ENCODE results near the gene NDRG3. TPM values are rescaled to one million over a fixed set of nuclear protein-coding genes. Genes with fewer than 3 reads are reported as not detected.

The NDRG3 gene
- total and polyA plus RNA-seq, 2 of the 4 experiments (the other 2 are of a cell fraction): 24.8 to 34.2 TPM

DNA sequence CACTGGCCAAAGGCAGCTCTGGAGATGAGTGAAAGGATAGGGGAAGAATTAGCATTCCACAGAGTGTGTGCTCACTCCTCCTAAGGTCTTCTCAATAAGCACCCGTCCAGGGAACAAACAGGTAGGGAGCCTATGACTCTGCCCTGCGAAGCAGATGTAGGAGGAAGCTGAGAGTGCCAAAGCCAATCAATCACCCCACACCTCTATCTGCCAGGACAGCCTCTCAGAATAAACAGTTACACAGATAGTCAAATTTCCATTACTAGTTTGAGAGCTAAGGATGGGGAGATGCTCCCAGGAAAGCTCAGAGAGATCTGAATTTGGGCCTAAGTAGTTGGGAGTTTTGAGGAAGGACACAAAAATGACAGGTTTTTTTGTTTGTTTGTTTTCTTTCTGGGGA, 59.4 kb downstream of the NDRG3 start:
- Histone ChIP-seq H3K14ac (replicated peaks; ENCODE audit: low read depth, low read length) (no peak overlapping the region), H2BK15ac (ENCODE audit: low read depth, low read length) (no peak overlapping the region), H3K4me3 (ENCODE audit: insufficient read depth, low read depth, low read length) (no peak overlapping the region), H3K18ac (ENCODE audit: low read depth, low read length) (no peak overlapping the region), H4K20me1 (ENCODE audit: insufficient read depth, low read length) (no peaks in the 10 kb centered on the region), H3K27ac (ENCODE audit: insufficient read depth, low read length) (no peak overlapping the region), H4K5ac (ENCODE audit: low read depth, low read length) (no peak overlapping the region), H2BK120ac (ENCODE audit: low read depth, low read length) (no peak overlapping the region), H4K8ac (ENCODE audit: low read depth in 2 of 2, low read length in 2 of 2) (no peak overlapping the region), H2AK9ac (replicated peaks; ENCODE audit: low read depth, low read length, poor library complexity) (no peak overlapping the region), H2AK5ac (ENCODE audit: low read depth, low read length) (no peak overlapping the region), H2BK20ac (ENCODE audit: low read depth, low read length) (no peak overlapping the region), H2AFZ (replicated peaks; ENCODE audit: low read length, poor library complexity) (no peak overlapping the region), H3K9me3 (ENCODE audit: control insufficient read depth, insufficient read depth, low read length) (no peaks in the 10 kb centered on the region), H3K4ac (ENCODE audit: low read depth, low read length) (no peak overlapping the region), H3K56ac (ENCODE audit: extremely low read depth, insufficient read depth, low read length) (no peak overlapping the region), H4K91ac (ENCODE audit: insufficient read depth, low read depth, low read length) (no peak overlapping the region), H3K27me3 (ENCODE audit: control insufficient read depth, insufficient read depth, low read length) (no peaks in the 10 kb centered on the region), H3K9me1 (ENCODE audit: insufficient read depth, low read length) (no peaks in the 10 kb centered on the region), H3K4me2 (ENCODE audit: low read depth, low read length) (no peak overlapping the region), H3K36me3 (ENCODE audit: control insufficient read depth, insufficient read depth, low read length) (peaks cover 14% of the 10 kb centered on the region), H2BK5ac (ENCODE audit: low read depth, low read length, poor library complexity, severe bottlenecking) (no peak overlapping the region), H3K79me1 (ENCODE audit: low read depth in 1 of 2, low read length in 2 of 2) (no peaks in the 10 kb centered on the region), H3K4me1 (ENCODE audit: control insufficient read depth, insufficient read depth, low read length) (no peaks in the 10 kb centered on the region), H3K9ac (ENCODE audit: low read depth, low read length) (no peak overlapping the region), H3K23ac (ENCODE audit: low read depth, low read length) (no peak overlapping the region)
- ChIA-PET CTCF (no interaction called here), POLR2A (ENCODE audit: unreplicated experiment) (no interaction called here)
- DNase-seq (no peak), ATAC-seq (ENCODE audit: low read depth) (no peak)
- no TSS peak for BruUV-seq (replicated peaks)
- in situ Hi-C loops (cut with MboI; ENCODE audit: low sequenced_read_pairs) (no loop called here), intact Hi-C loops (cut with micrococcal nuclease) (no loop called here), dilution Hi-C loops (cut with HindIII; ENCODE audit: low sequenced_read_pairs, unreplicated experiment) (no loop called here)
- TF ChIP-seq MAZ (IDR thresholded peaks at IDR 0.05; ENCODE audit: borderline replicate concordance, low read depth, low read length) (no peak), FOS (IDR thresholded peaks at IDR 0.05; ENCODE audit: low read depth, low read length) (no peak), RAD21 (IDR thresholded peaks at IDR 0.05; ENCODE audit: low read length) (no peak), MXI1 (IDR thresholded peaks at IDR 0.05; ENCODE audit: borderline replicate concordance, low read depth, low read length) (no peak), POLR2A (IDR thresholded peaks at IDR 0.05; ENCODE audit: low read depth, low read length) (no peak), SMC3 (IDR thresholded peaks at IDR 0.05; ENCODE audit: low read depth, low read length) (no peak), BHLHE40 (IDR thresholded peaks at IDR 0.05; ENCODE audit: low read depth, low read length) (no peak), NFE2L2 (IDR thresholded peaks at IDR 0.05; ENCODE audit: low read depth, low read length) (no peak), MAFK (IDR thresholded peaks at IDR 0.05; ENCODE audit: low read depth, low read length) (no peak), RCOR1 (IDR thresholded peaks at IDR 0.05; ENCODE audit: insufficient replicate concordance, low read length) (no peak), CEBPB (IDR thresholded peaks at IDR 0.05; ENCODE audit: low read depth, low read length) (no peak), RFX5 (IDR thresholded peaks at IDR 0.05; ENCODE audit: low read depth, low read length) (no peak), CHD1 (IDR thresholded peaks at IDR 0.05; ENCODE audit: low read depth, low read length) (no peak)
- TF ChIP-seq, protein P1, sequence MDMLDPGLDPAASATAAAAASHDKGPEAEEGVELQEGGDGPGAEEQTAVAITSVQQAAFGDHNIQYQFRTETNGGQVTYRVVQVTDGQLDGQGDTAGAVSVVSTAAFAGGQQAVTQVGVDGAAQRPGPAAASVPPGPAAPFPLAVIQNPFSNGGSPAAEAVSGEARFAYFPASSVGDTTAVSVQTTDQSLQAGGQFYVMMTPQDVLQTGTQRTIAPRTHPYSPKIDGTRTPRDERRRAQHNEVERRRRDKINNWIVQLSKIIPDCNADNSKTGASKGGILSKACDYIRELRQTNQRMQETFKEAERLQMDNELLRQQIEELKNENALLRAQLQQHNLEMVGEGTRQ (IDR thresholded peaks at IDR 0.05; ENCODE audit: low read depth, low read length): no peak
- TF ChIP-seq, protein P2, sequence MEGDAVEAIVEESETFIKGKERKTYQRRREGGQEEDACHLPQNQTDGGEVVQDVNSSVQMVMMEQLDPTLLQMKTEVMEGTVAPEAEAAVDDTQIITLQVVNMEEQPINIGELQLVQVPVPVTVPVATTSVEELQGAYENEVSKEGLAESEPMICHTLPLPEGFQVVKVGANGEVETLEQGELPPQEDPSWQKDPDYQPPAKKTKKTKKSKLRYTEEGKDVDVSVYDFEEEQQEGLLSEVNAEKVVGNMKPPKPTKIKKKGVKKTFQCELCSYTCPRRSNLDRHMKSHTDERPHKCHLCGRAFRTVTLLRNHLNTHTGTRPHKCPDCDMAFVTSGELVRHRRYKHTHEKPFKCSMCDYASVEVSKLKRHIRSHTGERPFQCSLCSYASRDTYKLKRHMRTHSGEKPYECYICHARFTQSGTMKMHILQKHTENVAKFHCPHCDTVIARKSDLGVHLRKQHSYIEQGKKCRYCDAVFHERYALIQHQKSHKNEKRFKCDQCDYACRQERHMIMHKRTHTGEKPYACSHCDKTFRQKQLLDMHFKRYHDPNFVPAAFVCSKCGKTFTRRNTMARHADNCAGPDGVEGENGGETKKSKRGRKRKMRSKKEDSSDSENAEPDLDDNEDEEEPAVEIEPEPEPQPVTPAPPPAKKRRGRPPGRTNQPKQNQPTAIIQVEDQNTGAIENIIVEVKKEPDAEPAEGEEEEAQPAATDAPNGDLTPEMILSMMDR (conservative IDR thresholded peaks at IDR 0.05; ENCODE audit: low read depth, low read length): no peak
- TF ChIP-seq, protein P3, sequence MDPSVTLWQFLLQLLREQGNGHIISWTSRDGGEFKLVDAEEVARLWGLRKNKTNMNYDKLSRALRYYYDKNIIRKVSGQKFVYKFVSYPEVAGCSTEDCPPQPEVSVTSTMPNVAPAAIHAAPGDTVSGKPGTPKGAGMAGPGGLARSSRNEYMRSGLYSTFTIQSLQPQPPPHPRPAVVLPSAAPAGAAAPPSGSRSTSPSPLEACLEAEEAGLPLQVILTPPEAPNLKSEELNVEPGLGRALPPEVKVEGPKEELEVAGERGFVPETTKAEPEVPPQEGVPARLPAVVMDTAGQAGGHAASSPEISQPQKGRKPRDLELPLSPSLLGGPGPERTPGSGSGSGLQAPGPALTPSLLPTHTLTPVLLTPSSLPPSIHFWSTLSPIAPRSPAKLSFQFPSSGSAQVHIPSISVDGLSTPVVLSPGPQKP (IDR thresholded peaks at IDR 0.05; ENCODE audit: borderline replicate concordance, low read depth, low read length): no peak
- WGBS, 2 experiments (ENCODE audit: extremely low coverage in 2 of 2, insufficient read length in 1 of 2): no CpG with 5 or more reads among the region's 2 CpGs
